HCT116 (cell line): Measurements from ENCODE around the gene AOC3. TPM values are rescaled to one million over a fixed set of nuclear protein-coding genes. Genes with fewer than 3 reads are reported as not detected.

Source experiments
- ATAC-seq: fragments of 200-7000 bp; cut with Tn5 transposase; 2 replicates; pipeline ENCODE4 v1.9.1; 2020; ENCODE audit warnings: mild to moderate bottlenecking, moderate library complexity
- BruUV-seq: library from RNA; stranded (reverse); fragments of 400-500 nt; replicated peaks from 2 replicates; lab custom pipeline; 2021; lab: Mats Ljungman, UMichigan
- CTCF ChIA-PET: fragments of 300-600 bp; sonication (Branson Sonifier 250); formaldehyde crosslinking; loops from one replicate; lab custom pipeline; 2021; ENCODE audit warnings: antibody characterized with exemption; lab: Charles Lee
- POLR2A ChIA-PET: fragments of 300-600, 350-600 bp; sonication (Branson Sonifier 250); formaldehyde crosslinking; loops from one replicate; lab custom pipeline; 2021; ENCODE audit warnings: antibody characterized with exemption; lab: Charles Lee
- RAD21 ChIA-PET, 2 experiments: fragments of 300-600 bp; sonication (Branson Sonifier 250); formaldehyde crosslinking; loops; one replicate each; lab custom pipeline; 2023; ENCODE audit warnings: low total read pairs in 2 of 2; ENCODE audit not compliant: uncharacterized antibody in 2 of 2, unreplicated experiment in 2 of 2, low non-redundant PET in 1 of 2; lab: Charles Lee
- DNase-seq: peaks from one replicate; pipeline ENCODE4 v3.0.0-alpha.2; 2010; ENCODE audit warnings: low read depth, low spot score
- H2AFZ ChIP-seq: fragments of 200-600 bp; shearing (Covaris generic), sonication (generic); 2 replicates; pipeline ENCODE4 v1.6.1; 2017; ENCODE audit warnings: low read depth, mixed run types, mixed read lengths, antibody characterized with exemption, low read length; ENCODE audit not compliant: poor library complexity, severe bottlenecking
- H3K27ac ChIP-seq: 2 replicates; pipeline ENCODE4 v1.5.1; 2012; ENCODE audit warnings: low read depth, low read length
- H3K27me3 ChIP-seq: fragments of 200-600 bp; sonication (generic); 2 replicates; pipeline ENCODE4 v1.6.1; 2016; ENCODE audit warnings: mixed run types, low read length, mixed read lengths; ENCODE audit not compliant: insufficient read depth
- H3K36me3 ChIP-seq, 2 experiments: fragments of 200-500 bp in 1 of 2; fragments of 200-600 bp in 1 of 2; sonication (Bioruptor generic) in 1 of 2; sonication (generic) in 1 of 2; 2 replicates each; pipeline versions ENCODE4 v1.5.1 to v1.6.1; 2014 to 2016; ENCODE audit warnings: low read length in 2 of 2, inconsistent platforms in 1 of 2, mixed read lengths in 1 of 2, mixed run types in 1 of 2; ENCODE audit not compliant: insufficient read depth in 2 of 2, control insufficient read depth in 1 of 2
- H3K4me1 ChIP-seq, 2 experiments: fragments of 200-600 bp in 1 of 2; sonication (generic) in 1 of 2; 2 replicates each; pipeline versions ENCODE4 v1.5.1 to v1.6.1; 2012 to 2017; ENCODE audit warnings: low read length in 2 of 2, inconsistent platforms in 1 of 2, mild to moderate bottlenecking in 1 of 2, mixed read lengths in 1 of 2, mixed run types in 1 of 2, moderate library complexity in 1 of 2; ENCODE audit not compliant: insufficient read depth in 2 of 2, control insufficient read depth in 1 of 2
- H3K4me2 ChIP-seq: fragments of 200-600 bp; sonication (generic); 2 replicates; pipeline ENCODE4 v1.6.1; 2017; ENCODE audit warnings: mixed run types, low read length, mixed read lengths
- H3K4me3 ChIP-seq, 2 experiments: fragments of 200-600 bp in 1 of 2; sonication (generic) in 1 of 2; replicated peaks in 1 of 2; 2 replicates each; pipeline ENCODE4 v1.5.1; 2011 to 2016; ENCODE audit warnings: low read length in 2 of 2, control low read depth in 1 of 2, low read depth in 1 of 2, mild to moderate bottlenecking in 1 of 2, mixed read lengths in 1 of 2, mixed run types in 1 of 2
- H3K79me2 ChIP-seq: fragments of 200-600 bp; sonication (generic); 2 replicates; pipeline ENCODE4 v1.6.1; 2017; ENCODE audit warnings: mild to moderate bottlenecking, mixed run types, low read length, moderate library complexity, mixed read lengths; ENCODE audit not compliant: insufficient read depth
- H3K9ac ChIP-seq: fragments of 200-600 bp; sonication (generic); 2 replicates; pipeline ENCODE4 v1.6.1; 2016; ENCODE audit warnings: low read length, mixed read lengths
- H3K9me2 ChIP-seq: fragments of 200-600 bp; sonication (generic), shearing (Covaris generic); 2 replicates; pipeline ENCODE4 v1.6.1; 2017; ENCODE audit warnings: mixed run types, mild to moderate bottlenecking, moderate library complexity; ENCODE audit not compliant: insufficient read depth
- H3K9me3 ChIP-seq, 2 experiments: fragments of 200-500 bp in 1 of 2; fragments of 200-600 bp in 1 of 2; sonication (Bioruptor generic) in 1 of 2; sonication (generic) in 1 of 2; 2 replicates each; pipeline ENCODE4 v1.6.1; 2014 to 2017; ENCODE audit warnings: low read length in 2 of 2, mixed read lengths in 2 of 2, inconsistent platforms in 1 of 2, low read depth in 1 of 2, mild to moderate bottlenecking in 1 of 2, mixed run types in 1 of 2, moderate library complexity in 1 of 2; ENCODE audit not compliant: control insufficient read depth in 1 of 2, insufficient read depth in 1 of 2
- H4K20me1 ChIP-seq: fragments of 200-600 bp; sonication (generic), shearing (Covaris generic); 2 replicates; pipeline ENCODE4 v1.6.1; 2017; ENCODE audit warnings: mixed run types, mild to moderate bottlenecking, moderate library complexity; ENCODE audit not compliant: insufficient read depth
- ATF3 ChIP-seq: IDR thresholded peaks from 2 replicates; pipeline ENCODE4 v1.6.1; 2012
- CEBPB ChIP-seq: IDR thresholded peaks from 2 replicates; pipeline ENCODE4 v1.6.1; 2012; ENCODE audit warnings: low read depth
- EGR1 ChIP-seq: IDR thresholded peaks from 2 replicates; pipeline ENCODE4 v1.6.1; 2012; ENCODE audit warnings: low read depth
- JUND ChIP-seq: IDR thresholded peaks from 2 replicates; pipeline ENCODE4 v1.6.1; 2012
- YY1 ChIP-seq: IDR thresholded peaks from 2 replicates; pipeline ENCODE4 v1.6.1; 2011; ENCODE audit warnings: low read length, low read depth, moderate library complexity, mild to moderate bottlenecking; ENCODE audit not compliant: insufficient replicate concordance; ENCODE audit errors: extremely low read depth
- ZBTB33 ChIP-seq: IDR thresholded peaks from 2 replicates; pipeline ENCODE4 v1.6.1; 2011; ENCODE audit warnings: mild to moderate bottlenecking, low read length, moderate library complexity; ENCODE audit not compliant: insufficient replicate concordance; ENCODE audit errors: extremely low read depth
- ZFX ChIP-seq: fragments of 450-650 bp; IDR thresholded peaks from 2 replicates; pipeline ENCODE4 v1.6.1; 2017
- intact Hi-C: fragments of 100-400 bp; cut with micrococcal nuclease; formaldehyde crosslinking; loops from 2 replicates; pipeline ENCODE4 v1.10.0; 2022
- total RNA-seq: library from RNA; stranded (reverse); gene quantifications from one replicate; pipeline ENCODE4 v1.2.1, GENCODE V29; 2021; ENCODE audit not compliant: unreplicated experiment

The AOC3 gene
- total RNA-seq, 1 experiment from 2014 or later: 5.9 TPM

GRCh38 chr17:42814633-42815399 is 36.2 kb upstream of the AOC3 start:
- no TSS peak for BruUV-seq
- no peaks in the 10 kb centered on the region for H3K9me3 ChIP-seq
- ChIA-PET CTCF (interaction anchor here (1.0 kb wide), 1 partner anchor 9 kb away, joined by 3 read pairs; the partner anchor contains the start of gene BECN1), POLR2A (interaction anchor here (1.7 kb wide), 1 partner anchor 9 kb away, joined by 5 read pairs; the partner anchor contains the start of gene BECN1), RAD21 (no interaction called here)
- ATAC-seq (no peak), DNase-seq (no peak)
- H3K9me2 ChIP-seq: no peaks in the 10 kb centered on the region
- no peaks in the 10 kb centered on the region for H3K4me1 ChIP-seq
- no peaks in the 10 kb centered on the region for H3K27me3 ChIP-seq
- H3K79me2 ChIP-seq: no peaks in the 10 kb centered on the region
- no peaks in the 10 kb centered on the region for H4K20me1 ChIP-seq
- TF ChIP-seq JUND: no peak
- TF ChIP-seq ZBTB33: no peak
- TF ChIP-seq EGR1: no peak
- TF ChIP-seq ATF3: no peak
- no peak for TF ChIP-seq CEBPB
- no peak for TF ChIP-seq ZFX
- TF ChIP-seq YY1: no peak
- H3K27ac ChIP-seq: no peak overlapping the region
- intact Hi-C loops: no loop called here
- peaks cover 53 to 55% of the 10 kb centered on the region in 2 experiments for H3K36me3 ChIP-seq
- no peak overlapping the region for H2AFZ ChIP-seq
- no peak overlapping the region for H3K9ac ChIP-seq
- H3K4me3 ChIP-seq: no peak overlapping the region
- H3K4me2 ChIP-seq: no peak overlapping the region
